Trophoblast cell (in vitro differentiated cells and primary cell): ENCODE measurements around the gene NXN.

Experiments
- DNase-seq, 2 donors: peaks; one replicate each; pipeline ENCODE4 v3.0.0-alpha.2; 2016
- H2AFZ ChIP-seq: 2 replicates; pipeline ENCODE4 v1.6.1; 2013; ENCODE audit warnings: low read length, moderate library complexity, mild to moderate bottlenecking; ENCODE audit not compliant: insufficient read depth, poor library complexity
- H2AK5ac ChIP-seq: 2 replicates; pipeline ENCODE4 v1.6.1; 2013; ENCODE audit warnings: mild to moderate bottlenecking, low read length
- H2BK120ac ChIP-seq: 2 replicates; pipeline ENCODE4 v1.6.1; 2013; ENCODE audit warnings: low read length, mild to moderate bottlenecking, moderate library complexity; ENCODE audit not compliant: insufficient read depth, poor library complexity
- H2BK12ac ChIP-seq: 2 replicates; pipeline ENCODE4 v1.6.1; 2013; ENCODE audit warnings: mild to moderate bottlenecking, low read length, moderate library complexity
- H2BK5ac ChIP-seq: 2 replicates; pipeline ENCODE4 v1.6.1; 2013; ENCODE audit warnings: low read length, low read depth, moderate library complexity, mild to moderate bottlenecking; ENCODE audit not compliant: poor library complexity
- H3K14ac ChIP-seq: 2 replicates; pipeline ENCODE4 v1.6.1; 2013; ENCODE audit warnings: mild to moderate bottlenecking, low read length
- H3K18ac ChIP-seq: 2 replicates; pipeline ENCODE4 v1.6.1; 2013; ENCODE audit warnings: mild to moderate bottlenecking, low read length
- H3K23ac ChIP-seq: 2 replicates; pipeline ENCODE4 v1.6.1; 2013; ENCODE audit warnings: low read length
- H3K27ac ChIP-seq: 2 replicates; pipeline ENCODE4 v1.5.1; 2013; ENCODE audit warnings: low read depth, mild to moderate bottlenecking, inconsistent platforms, low read length, moderate library complexity
- H3K27me3 ChIP-seq: 2 replicates; pipeline ENCODE4 v1.6.1; 2013; ENCODE audit warnings: inconsistent platforms, mild to moderate bottlenecking, low read length, moderate library complexity; ENCODE audit not compliant: insufficient read depth
- H3K36me3 ChIP-seq, 2 experiments: 1 replicate in 1 of 2; 2 replicates in 1 of 2; pipeline ENCODE4 v1.6.1; 2013; ENCODE audit warnings: low read length in 2 of 2, mild to moderate bottlenecking in 2 of 2, moderate library complexity in 1 of 2; ENCODE audit not compliant: insufficient read depth in 2 of 2, control insufficient read depth in 1 of 2
- H3K4ac ChIP-seq: 2 replicates; pipeline ENCODE4 v1.6.1; 2013; ENCODE audit warnings: low read depth, mild to moderate bottlenecking, low read length, moderate library complexity
- H3K4me1 ChIP-seq, 2 experiments: 1 replicate in 1 of 2; 2 replicates in 1 of 2; pipeline ENCODE4 v1.6.1; 2013; ENCODE audit warnings: low read length in 2 of 2, mild to moderate bottlenecking in 2 of 2, moderate library complexity in 1 of 2; ENCODE audit not compliant: insufficient read depth in 2 of 2, control insufficient read depth in 1 of 2
- H3K4me2 ChIP-seq: 2 replicates; pipeline ENCODE4 v1.6.1; 2013; ENCODE audit warnings: inconsistent platforms, mild to moderate bottlenecking, low read length, moderate library complexity
- H3K4me3 ChIP-seq: 2 replicates; pipeline ENCODE4 v1.5.1; 2013; ENCODE audit warnings: mild to moderate bottlenecking, low read depth, low read length, inconsistent platforms
- H3K79me1 ChIP-seq: one replicate; pipeline ENCODE4 v1.6.1; 2013; ENCODE audit warnings: low read length
- H3K79me2 ChIP-seq: 2 replicates; pipeline ENCODE4 v1.6.1; 2013; ENCODE audit warnings: low read length, mild to moderate bottlenecking; ENCODE audit not compliant: control insufficient read depth, insufficient read depth, poor library complexity
- H3K9ac ChIP-seq: 2 replicates; pipeline ENCODE4 v1.6.1; 2013; ENCODE audit warnings: mild to moderate bottlenecking, low read length
- H3K9me3 ChIP-seq: 2 replicates; pipeline ENCODE4 v1.6.1; 2013; ENCODE audit warnings: low read depth, mild to moderate bottlenecking, control low read depth, inconsistent platforms, low read length; ENCODE audit not compliant: insufficient read depth
- H4K12ac ChIP-seq: 2 replicates; pipeline ENCODE4 v1.6.1; 2013; ENCODE audit warnings: low read depth, mild to moderate bottlenecking, low read length, moderate library complexity
- H4K8ac ChIP-seq: 2 replicates; pipeline ENCODE4 v1.6.1; 2013; ENCODE audit warnings: low read depth, mild to moderate bottlenecking, low read length, moderate library complexity
- H4K91ac ChIP-seq: one replicate; pipeline ENCODE4 v1.6.1; 2013; ENCODE audit warnings: low read depth, mild to moderate bottlenecking, low read length, moderate library complexity
- WGBS: extraction: QIAGEN DNeasy Blood & Tissue Kit; methylation state at CpG from one replicate; pipeline ENCODE4 v1.1.7; 2013; ENCODE audit warnings: missing lambda C conversion rate; ENCODE audit not compliant: insufficient read length, insufficient coverage; ENCODE audit errors: extremely low coverage; 5-methylcytosine and 5-hydroxymethylcytosine counted together

The NXN gene

GRCh38 chr17:864315-864714 is 115.3 kb downstream of the NXN start:
- Histone ChIP-seq H3K36me3 (peaks cover 7 to 8% of the 10 kb centered on the region in 2 experiments), H2BK5ac (peak overlapping the region; percentile 19), H3K4ac (no peak overlapping the region), H4K12ac (no peak overlapping the region), H4K8ac (no peak overlapping the region), H2BK12ac (no peak overlapping the region), H3K18ac (no peak overlapping the region), H3K27ac (no peak overlapping the region), H4K91ac (no peak overlapping the region), H3K4me3 (no peak overlapping the region), H3K27me3 (no peaks in the 10 kb centered on the region), H3K9me3 (no peaks in the 10 kb centered on the region), H2AK5ac (no peak overlapping the region), H3K4me2 (no peak overlapping the region), H3K23ac (no peak overlapping the region), H3K79me2 (peaks cover 5% of the 10 kb centered on the region), H3K14ac (peak overlapping the region; percentile 7), H3K4me1 (peaks cover 13 to 19% of the 10 kb centered on the region in 2 experiments), H3K79me1 (peaks cover 5% of the 10 kb centered on the region), H2BK120ac (no peak overlapping the region), H2AFZ (no peak overlapping the region), H3K9ac (no peak overlapping the region)
- no CpG with 5 or more reads among the region's 8 CpGs for WGBS
- no peak for DNase-seq

GRCh38 chr17:863880-864279 is 115.7 kb downstream of the NXN start:
- Histone ChIP-seq H3K79me2 (peaks cover 5% of the 10 kb centered on the region), H3K23ac (no peak overlapping the region), H4K91ac (peak overlapping the region; percentile 48), H2BK12ac (peak overlapping the region; percentile 77), H3K4ac (peak overlapping the region; percentile 40), H2BK5ac (no peak overlapping the region), H3K36me3 (peaks cover 7 to 8% of the 10 kb centered on the region in 2 experiments), H3K14ac (peak overlapping the region; percentile 87), H3K4me1 (peaks cover 9 to 18% of the 10 kb centered on the region in 2 experiments), H2AFZ (no peak overlapping the region), H3K27ac (no peak overlapping the region), H3K4me3 (no peak overlapping the region), H3K4me2 (no peak overlapping the region), H4K8ac (peak overlapping the region; percentile 9), H3K9ac (no peak overlapping the region), H2AK5ac (peak overlapping the region; percentile 44), H3K9me3 (no peaks in the 10 kb centered on the region), H4K12ac (no peak overlapping the region), H3K27me3 (no peaks in the 10 kb centered on the region), H3K18ac (peak overlapping the region; percentile 63), H3K79me1 (peaks cover 5% of the 10 kb centered on the region), H2BK120ac (no peak overlapping the region)
- peak in 1 of 2 donors; percentile 50 for DNase-seq
- WGBS, result no CpG with 5 or more reads among the region's 23 CpGs

- H3K4ac ChIP-seq, result no peak overlapping the region
- no peak overlapping the region for H2BK120ac ChIP-seq
- no peak overlapping the region for H3K9ac ChIP-seq
- no peak for DNase-seq
- no peak overlapping the region for H3K14ac ChIP-seq
- H3K4me1 ChIP-seq, result peaks cover 10 to 14% of the 10 kb centered on the region in 2 experiments
- no peak overlapping the region for H2AFZ ChIP-seq
- no peak overlapping the region for H4K8ac ChIP-seq
- H3K27ac ChIP-seq, result no peak overlapping the region
- H3K18ac ChIP-seq, result no peak overlapping the region
- H4K91ac ChIP-seq, result no peak overlapping the region
- no peak overlapping the region for H3K4me3 ChIP-seq
- H3K79me1 ChIP-seq, result peaks cover 5% of the 10 kb centered on the region
- H3K36me3 ChIP-seq, result peaks cover 7 to 8% of the 10 kb centered on the region in 2 experiments
- H2BK12ac ChIP-seq, result no peak overlapping the region
- H2AK5ac ChIP-seq, result no peak overlapping the region
- WGBS, result no CpG with 5 or more reads among the region's 7 CpGs
- H2BK5ac ChIP-seq, result no peak overlapping the region
- H4K12ac ChIP-seq, result no peak overlapping the region
- H3K27me3 ChIP-seq, result no peaks in the 10 kb centered on the region
- H3K9me3 ChIP-seq, result no peaks in the 10 kb centered on the region
- H3K79me2 ChIP-seq, result peaks cover 3% of the 10 kb centered on the region
- H3K23ac ChIP-seq, result no peak overlapping the region
- H3K4me2 ChIP-seq, result no peak overlapping the region
Observed at GRCh38 chr17:862582-862981, 117.0 kb downstream of the NXN start.

- H2AFZ ChIP-seq, result no peak overlapping the region
- no CpG with 5 or more reads among the region's 9 CpGs for WGBS
- DNase-seq, result no peak
- no peak overlapping the region for H4K12ac ChIP-seq
- no peak overlapping the region for H3K18ac ChIP-seq
- H3K79me1 ChIP-seq, result peaks cover 5% of the 10 kb centered on the region
- no peak overlapping the region for H4K91ac ChIP-seq
- peaks cover 7 to 8% of the 10 kb centered on the region in 2 experiments for H3K36me3 ChIP-seq
- no peak overlapping the region for H3K4me3 ChIP-seq
- H2BK12ac ChIP-seq, result no peak overlapping the region
- H3K23ac ChIP-seq, result no peak overlapping the region
- H3K27ac ChIP-seq, result no peak overlapping the region
- peaks cover 10 to 17% of the 10 kb centered on the region in 2 experiments for H3K4me1 ChIP-seq
- no peaks in the 10 kb centered on the region for H3K27me3 ChIP-seq
- H3K9me3 ChIP-seq, result no peaks in the 10 kb centered on the region
- no peak overlapping the region for H2BK120ac ChIP-seq
- H3K9ac ChIP-seq, result no peak overlapping the region
- H3K14ac ChIP-seq, result no peak overlapping the region
- no peak overlapping the region for H4K8ac ChIP-seq
- no peak overlapping the region for H3K4me2 ChIP-seq
- peaks cover 6% of the 10 kb centered on the region for H3K79me2 ChIP-seq
- no peak overlapping the region for H3K4ac ChIP-seq
- no peak overlapping the region for H2AK5ac ChIP-seq
- H2BK5ac ChIP-seq, result no peak overlapping the region
Observed at GRCh38 chr17:861364-861763, 118.2 kb downstream of the NXN start.
